HTERT RPE-1 (cell line): ENCODE data around the gene PTH1R.

ENCODE experiments used
- in situ Hi-C: fragments of 300-500 bp; cut with MboI; formaldehyde crosslinking; loops from 4 replicates; pipeline ENCODE4 v1.14.3; 2020; ENCODE audit warnings: low sequenced_read_pairs

The PTH1R gene

DNA sequence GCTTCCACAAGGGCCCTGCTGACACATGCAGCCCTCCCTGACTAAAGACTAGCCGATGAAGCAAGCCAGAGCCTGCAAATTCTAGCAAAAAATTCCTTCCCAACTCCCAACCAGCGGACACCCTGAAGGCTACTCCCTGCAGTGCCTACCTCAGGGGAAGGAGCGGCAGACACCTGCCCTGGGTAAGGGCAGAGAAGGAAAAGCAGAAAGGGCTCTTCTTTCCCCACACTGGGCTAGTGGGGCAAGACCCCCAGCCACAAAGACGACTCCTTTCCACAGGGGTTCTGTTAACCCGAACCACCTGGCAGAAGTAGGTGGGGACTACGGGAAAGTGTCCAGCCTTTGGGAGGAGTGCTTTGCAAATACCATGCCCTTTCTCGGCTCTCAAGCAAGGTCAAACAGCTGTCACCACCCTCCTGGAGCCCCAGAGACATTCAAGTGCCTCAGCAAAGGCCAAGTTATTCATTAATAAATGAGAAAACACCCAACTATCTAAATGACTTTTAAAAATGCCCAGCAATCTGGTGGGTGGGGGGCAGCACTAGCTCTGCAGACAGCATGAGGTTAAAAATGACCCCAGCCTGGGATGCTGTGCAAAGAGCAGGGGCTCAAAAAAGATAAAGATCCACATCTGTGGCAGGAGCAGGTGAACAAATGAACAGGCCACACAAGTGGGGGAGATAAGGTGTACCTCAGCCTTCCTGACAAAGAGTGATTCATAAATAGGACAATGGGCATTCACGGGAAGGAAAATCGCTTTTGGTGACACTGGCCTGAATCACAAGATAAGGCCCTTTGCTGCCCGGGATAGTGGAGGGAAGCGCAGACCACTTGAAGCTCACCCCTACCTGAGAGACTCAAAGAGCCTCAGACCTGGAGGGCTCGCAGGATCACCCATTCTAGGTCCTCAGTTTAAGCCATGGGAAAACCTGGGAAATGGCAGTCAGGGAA is 66.0 kb downstream of the PTH1R start:
- in situ Hi-C loops: no loop called here

DNA sequence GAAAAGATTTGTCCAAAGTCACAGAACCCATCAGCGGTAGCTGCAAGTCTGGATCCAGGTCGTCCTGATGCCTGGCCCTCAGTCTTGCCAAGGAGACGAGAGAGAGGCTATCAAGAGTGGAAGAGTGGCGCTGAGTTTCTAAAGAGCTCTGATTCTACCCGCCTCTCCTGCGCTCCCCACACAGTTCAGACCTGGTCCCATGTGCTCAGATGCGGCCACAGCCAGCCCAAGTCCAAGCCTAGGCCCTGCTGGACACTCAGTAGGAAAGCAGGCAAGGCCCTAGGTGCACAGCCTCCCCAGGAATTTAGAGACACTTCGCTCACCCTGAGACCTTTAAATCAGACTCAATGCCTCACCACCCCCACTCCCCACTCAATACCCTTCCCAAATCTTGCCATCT is 66.7 kb downstream of the PTH1R start:
- in situ Hi-C loops: no loop called here

DNA sequence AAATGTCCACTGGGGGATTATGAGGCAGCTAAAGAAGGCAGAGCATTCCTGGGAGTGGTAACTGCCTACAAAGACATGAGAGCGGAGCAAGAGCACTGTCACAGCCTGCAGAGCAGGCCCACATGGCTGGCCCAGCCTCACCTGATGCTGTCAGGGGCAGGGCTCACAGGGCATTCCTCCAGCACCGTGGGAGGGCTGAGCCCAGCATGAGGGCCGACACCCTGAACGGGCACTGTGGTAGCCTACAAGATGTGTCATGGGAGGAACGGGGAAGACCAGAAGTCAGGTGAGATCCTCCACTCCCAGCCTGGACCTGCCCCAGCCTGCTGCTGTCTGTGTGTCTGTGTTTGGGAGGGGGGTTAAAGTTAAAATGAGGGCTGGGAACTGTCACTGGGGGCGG is 68.9 kb downstream of the PTH1R start:
- in situ Hi-C loops: no loop called here

DNA sequence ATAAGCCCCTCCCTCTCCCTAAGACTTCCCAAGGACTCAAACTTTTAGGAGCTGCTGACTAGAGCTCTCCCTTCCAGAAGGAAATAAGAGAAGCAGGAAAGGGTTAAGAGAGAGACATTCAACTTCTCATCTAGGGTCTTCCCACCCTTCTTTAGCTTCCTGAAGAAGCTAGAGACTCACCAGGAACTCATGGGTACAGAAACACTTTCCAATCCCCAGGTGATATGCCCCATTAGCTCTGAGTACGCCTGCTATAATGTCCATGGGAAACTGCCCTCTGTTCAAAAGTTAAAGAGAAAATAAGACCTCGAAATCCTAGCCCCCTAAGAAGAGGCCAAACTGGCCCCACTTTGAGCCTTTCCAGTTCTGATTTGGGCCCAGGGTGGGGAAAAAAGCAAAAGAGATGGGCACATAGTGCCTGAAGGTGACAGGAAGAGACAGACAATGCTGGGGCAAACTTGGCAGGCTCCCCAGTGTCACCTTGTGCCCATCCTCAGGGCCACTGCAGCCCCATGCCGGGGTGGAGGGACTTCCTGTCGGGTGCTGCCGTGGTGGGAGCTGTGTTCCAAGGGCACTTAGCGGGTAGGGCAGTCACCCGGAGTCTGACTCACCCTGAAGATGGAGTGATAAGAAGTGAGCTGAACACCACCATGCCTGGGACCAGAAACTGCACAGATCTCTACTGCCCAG is 69.5 kb downstream of the PTH1R start:
- in situ Hi-C loops: no loop called here

DNA sequence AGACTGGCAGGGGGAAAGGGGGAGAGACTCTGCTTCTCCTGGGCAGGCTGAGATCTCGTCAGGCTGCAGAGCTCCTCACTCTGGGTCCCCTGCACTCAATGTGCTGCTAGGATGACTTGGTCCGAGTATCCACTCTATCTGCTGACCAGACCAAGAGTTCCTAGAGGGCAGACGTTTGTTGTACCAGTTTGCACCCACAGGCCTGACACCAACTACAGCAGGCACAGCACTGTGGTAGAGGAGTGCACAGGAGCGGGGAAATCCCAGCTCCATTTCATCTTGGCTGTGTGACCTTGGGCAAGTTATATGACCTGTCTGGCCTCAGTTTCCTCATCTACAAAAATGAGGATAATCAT is 70.0 kb downstream of the PTH1R start:
- in situ Hi-C loops: no loop called here

DNA sequence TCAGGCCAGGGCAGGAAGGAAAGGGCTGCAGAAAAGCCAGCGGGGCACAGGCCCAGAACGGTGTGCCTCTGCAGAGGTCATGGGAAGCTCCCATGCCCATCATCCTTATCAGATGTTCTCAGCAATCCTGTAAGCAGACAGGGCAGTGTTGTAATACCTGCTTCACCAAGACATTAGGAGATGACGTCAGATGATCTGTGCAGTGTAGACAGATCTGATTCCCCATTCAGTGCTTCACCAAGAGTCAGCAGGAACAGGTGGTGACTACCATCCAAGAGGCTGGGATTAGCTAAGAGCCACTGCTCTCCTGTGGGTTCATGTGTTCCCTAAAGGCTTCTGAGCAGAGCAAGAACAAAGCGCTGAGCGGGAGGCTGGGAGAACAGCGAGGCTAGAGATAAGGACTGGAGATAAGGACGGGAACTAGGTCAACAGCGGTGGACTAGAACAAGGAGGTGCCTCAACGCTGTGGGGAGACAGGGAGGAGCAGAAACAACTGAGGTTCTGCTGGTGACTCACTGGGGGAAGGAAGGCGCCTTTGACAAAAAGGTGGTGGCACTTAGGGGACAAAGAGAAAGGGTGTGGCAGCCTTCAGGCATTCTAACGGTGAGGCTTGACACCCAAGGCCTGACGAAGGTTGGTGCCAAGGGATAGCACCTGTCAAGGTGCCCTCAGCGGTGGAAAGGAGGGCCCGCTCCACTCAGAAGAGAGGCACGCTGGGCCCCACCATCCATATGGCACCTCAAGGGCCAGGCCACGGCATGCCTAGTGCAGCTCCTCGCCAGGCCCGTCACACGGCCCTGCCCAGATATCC is 70.7 kb downstream of the PTH1R start:
- in situ Hi-C loops: no loop called here

DNA sequence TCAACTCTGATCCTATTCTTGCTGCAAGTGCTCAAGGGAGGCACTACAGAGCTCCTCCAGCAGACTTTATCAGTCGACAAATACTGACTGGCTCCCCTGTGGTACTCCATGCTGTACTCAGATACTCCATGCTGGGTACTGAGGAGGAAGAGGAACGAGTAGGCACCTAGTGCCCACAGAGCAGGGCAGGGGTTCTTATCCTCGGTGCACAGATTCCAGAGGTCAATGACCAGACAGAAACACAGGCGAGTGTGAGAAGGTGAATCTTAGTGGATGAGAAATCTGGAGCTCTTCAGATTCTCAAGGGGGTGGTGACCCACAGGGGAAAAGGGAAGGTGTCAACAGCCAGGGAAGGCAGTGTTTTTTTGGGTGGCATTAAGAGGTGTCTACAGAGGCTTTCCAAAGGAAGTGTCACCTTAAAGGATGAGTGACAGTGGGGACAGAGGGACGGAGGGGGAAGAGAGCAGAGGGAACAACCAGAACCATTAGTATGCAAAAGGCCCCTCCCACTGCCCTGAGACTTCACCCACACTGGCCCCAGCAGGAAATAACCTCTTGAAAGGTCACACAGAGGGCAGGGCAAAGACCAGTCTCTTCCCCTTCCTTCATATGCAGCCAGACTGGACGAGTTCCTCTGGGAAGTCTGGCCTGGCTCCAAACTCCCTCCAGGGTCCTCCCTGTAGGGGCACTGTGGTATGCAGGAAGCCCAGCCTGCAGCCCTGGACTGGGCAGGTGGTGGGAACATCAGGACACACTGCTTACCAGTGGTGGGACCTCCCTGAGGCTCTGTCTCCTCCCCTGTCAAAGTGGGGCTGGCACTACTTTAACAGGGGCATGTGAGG is 71.5 kb downstream of the PTH1R start:
- in situ Hi-C loops: no loop called here

DNA sequence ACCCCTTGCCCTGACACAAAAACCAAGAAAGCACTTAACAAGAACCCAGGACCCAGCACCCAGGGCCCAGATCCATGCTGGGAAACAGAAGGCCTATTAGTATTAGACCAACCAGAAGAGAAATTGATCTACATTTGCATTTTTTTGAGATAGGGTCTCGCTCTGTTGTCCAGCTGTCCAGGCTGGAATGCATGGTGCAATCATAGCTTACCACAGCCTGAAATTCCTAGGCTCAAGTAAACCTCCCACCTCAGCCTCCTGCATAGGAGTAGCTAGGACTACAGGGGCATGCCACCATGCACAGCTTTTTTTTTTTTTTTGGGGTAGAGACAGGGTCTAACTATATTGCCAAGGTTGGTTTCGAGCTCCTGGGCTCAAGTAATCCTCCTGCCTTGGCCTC is 72.7 kb downstream of the PTH1R start:
- in situ Hi-C loops: no loop called here

DNA sequence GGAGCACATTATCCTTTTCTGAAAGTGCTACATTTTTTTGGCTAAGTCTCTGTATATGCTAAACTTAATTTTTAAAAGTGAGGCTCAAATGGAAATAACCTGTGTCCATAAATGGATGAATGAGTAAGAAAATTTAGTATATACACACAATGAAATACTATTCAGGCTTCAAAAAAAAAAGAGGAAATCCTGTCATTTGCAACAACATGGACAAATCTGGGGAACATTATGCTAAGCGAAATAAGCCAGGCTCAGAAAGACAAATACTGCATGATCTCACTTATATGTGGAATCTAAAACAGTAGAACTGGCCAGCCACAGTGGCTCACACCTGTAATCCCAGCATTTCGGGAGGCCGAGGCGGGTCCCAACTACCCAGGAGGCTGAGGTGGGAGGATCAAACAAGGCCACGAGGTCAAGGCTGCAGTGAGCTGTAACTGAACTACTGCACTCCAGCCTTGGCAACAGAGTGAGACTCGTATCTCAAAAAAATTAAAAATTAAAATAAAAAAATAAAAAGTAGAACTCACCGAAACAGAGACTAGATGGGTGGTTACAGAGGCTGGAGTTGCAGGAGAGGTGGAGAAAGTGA is 73.2 kb downstream of the PTH1R start:
- in situ Hi-C loops: no loop called here

DNA sequence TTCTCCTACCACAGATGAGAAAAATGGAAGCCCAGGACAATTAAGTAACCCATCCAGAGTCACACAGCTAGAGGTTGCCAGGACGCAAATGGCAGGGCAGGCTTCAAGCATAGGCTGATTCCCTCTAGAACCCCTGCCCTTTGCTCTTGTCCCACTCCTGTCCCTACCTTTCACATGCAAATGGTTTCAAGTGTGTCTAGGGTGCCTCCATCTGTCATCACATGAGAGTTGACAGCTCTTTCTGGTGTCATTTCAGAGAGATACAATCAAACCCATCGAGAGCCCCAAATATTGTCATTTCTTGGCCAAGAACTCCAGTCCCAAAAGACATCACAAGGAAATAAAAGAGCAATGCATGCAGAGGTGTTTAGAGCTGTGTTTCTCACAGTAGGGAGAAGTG is 75.3 kb downstream of the PTH1R start:
- in situ Hi-C loops: no loop called here
